ENCODE measurements around the gene AQP5.
"Not testable (repeated sequence)": the region's sequence is repeated elsewhere in the genome, so short reads cannot be mapped to it uniquely, and the experiment has no call there.

AQP5 gene

DNA sequence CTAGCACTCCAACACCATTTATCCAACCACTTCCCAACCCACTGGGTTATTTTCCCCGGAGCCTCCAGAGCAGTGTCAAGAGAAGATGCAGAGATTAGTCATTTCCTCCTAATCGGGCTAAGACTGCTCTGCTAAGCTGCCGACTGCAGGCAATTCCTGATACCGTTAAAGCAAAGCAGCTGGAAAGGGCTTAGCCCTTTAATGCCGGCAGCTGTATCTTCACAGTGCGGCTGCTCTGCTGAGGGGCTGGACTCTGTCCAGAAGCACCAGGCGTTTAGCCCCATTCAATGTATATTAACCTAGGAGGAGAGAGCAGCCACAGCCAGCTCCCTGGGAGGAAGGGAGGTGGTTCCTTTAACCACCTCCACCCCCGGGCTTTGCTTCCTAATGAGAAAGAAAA, 22.2 kb downstream of the AQP5 start:
- DNase-seq: peak; percentile 48 to 61

DNA sequence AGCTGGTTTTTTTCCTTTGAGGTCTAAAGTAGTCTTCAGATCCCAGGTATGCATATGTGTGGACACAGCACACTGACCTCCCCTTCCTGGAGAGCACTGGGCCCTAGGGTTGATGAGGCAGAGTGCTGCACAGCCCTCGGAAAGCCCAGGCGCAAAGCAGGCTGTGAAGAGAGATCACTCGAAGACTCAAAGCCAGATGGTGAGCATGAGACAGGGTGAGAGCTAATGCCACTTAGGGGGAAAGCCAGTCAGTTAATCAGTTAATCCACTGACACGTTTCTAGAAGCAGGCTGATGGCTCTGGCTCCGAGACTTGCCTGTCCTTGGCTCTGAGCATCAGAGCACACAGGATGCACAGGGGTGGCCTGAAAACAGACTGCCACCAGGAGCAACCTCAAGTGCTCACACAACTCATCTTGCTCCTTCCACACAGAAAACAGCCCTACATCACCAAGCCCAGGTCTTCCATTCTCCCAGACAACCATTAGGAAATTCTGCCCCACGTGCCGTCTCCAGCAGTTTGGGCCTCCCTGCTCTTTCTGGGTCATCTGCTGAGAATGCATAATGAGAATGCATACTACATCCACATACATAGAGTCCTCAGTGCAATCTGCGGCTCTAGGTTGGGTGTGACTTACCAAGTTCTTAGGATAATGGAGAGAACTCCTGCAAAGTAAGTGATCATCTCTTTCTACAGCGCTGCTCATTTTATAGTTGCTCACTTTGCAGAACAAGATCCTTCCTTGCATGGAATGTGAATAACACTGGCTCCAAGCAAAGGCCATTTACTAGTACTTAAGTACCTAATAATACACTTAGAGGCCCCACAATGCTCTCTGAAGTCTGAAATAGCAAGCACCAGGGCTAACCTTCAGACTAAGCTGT, 23.0 kb downstream of the AQP5 start:
- no peak for DNase-seq

DNA sequence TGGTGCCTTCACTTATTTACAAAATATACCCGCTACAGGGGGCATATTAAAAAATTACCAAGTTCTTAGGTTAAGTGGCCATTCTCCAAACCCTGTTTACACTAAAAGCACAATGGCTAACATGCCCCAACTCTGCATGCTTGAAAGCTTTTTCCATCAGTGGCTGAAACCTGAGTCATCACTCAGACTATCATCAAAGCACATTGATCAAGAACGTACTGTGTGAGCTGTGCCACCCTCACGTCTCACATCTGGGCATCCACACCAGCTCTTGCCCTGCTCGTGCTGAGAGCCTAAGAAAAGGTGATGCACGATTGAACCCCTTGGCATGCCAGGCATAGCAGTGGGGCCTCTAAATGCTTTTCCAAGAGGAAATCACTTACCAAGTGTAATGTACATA, 24.3 kb downstream of the AQP5 start:
- DNase-seq: no peak

DNA sequence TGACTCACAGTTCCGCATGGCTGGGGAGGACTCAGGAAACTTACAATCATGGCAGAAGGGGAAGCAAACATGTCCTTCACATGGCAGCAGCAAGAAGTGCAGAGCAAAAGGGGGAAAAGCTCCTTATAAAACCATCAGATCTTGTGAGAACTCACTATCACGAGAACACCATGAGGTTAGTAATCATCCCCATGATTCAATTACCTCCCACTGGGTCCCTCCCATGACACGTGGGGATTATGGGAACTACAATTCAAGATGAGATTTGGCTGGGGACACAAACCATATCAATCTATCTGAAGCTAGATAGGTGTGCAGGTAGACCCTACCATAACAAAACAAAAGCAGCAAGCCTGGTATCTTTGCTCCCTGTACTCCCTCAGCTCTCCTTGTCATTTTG, 24.8 kb downstream of the AQP5 start:
- DNase-seq: peak; percentile 47 to 80

DNA sequence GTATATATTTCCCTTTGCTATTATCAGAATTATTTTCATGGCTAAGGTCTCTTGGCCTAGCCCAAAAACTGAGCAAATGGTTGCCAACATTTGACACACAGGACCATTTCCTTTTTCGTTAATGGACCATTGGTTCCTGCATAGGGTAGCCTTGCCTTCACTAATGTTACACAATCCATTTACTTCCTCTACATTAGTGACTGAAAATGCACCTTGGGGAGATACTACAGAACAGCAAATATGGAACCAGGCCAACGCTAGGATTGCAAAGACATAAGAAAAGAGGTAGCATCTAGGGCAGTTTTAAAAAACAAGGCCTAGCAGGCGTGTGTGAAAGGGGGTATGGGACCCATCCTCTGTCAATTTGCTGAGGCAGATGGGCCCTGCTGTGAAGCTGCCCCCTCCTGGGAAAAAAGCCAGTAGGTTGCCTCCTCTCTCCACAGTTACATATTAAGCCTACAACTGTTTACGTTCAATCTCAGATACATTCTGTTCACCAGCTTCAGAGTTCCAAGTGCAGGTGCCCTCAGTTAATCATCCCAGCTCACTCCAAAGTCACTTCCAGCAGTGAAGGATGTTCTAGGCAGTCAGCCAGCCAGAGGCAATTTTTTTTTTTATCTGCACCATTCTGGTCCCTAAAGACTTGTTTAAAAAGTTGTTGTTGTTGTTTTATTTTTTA, 26.1 kb downstream of the AQP5 start:
- DNase-seq: peak; percentile 33 to 66

DNA sequence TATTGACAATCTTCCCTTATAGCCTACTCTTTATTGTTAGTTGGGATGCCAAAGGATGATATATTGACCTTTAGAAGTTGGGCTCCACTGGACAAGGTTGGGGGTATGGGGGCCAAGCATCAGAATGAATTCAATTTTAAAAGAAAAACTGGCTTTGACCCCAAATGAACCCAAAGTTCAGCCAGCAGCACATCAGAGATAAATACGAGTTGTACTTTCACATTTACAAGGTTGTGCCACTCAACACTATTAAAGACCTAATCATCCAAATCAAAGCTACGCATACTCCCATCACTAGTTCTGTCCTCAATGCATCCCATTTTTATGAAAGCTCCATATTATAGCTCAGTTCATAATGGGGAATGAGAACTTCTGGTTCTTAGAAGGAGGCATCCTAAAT, 27.7 kb downstream of the AQP5 start:
- DNase-seq: not testable (repeated sequence)

DNA sequence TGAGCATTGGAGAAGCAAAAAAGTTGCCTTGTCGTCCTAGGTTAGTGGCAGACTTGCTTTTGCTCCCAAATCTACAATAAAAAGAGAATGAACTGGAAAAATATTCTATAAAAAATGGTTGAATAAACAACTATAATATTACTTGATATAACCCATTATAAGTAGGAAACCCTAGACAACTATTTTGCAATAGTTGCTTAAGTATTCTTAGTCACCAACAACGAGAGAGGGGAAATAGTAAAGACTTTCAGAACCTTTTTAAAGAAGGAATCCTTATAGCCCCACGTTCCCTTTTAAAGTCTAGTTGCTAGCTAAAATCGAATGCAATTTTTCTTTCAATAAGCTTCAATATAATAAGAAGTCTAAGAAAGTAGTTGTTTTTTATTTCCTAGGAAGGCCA, 28.6 kb downstream of the AQP5 start:
- peak; percentile 79 to 86 for DNase-seq

DNA sequence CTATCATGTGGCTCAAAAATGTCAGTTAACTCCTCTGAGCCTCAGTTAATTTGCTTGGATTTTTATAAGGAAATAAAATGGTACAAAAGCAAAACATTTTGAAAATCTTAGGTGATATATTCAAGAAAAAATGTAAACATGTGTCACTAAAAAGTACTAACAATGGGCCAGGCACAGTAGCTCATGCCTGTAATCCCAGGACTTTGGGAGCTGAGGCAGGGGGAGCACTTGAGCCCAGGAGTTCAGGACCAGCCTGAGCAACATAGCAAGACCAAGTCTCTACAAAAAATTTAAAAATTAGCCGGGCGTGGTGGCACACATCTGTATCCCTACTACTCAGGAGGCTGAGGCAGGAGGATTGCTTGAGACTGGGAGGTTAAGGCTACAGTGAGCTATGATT, 36.8 kb downstream of the AQP5 start:
- DNase-seq: no peak

DNA sequence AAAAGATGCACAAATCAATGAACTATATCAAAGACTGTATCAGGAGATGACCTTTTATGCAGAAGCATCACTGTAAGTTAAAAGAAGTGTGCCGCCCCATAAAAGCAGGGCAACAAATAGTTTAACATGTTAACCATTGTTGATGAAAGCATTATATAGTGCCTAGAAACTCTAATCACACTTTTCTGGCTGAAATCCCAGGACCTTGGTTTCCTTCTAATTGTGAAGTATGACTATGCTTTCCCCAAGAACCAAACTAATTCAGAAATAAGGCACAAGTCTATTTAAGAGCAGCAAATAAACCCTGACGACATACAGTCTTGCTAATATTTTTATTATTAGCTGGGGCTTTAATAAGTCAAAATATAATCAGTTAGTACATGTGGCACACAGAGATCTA, 41.9 kb downstream of the AQP5 start:
- no peak for DNase-seq

DNA sequence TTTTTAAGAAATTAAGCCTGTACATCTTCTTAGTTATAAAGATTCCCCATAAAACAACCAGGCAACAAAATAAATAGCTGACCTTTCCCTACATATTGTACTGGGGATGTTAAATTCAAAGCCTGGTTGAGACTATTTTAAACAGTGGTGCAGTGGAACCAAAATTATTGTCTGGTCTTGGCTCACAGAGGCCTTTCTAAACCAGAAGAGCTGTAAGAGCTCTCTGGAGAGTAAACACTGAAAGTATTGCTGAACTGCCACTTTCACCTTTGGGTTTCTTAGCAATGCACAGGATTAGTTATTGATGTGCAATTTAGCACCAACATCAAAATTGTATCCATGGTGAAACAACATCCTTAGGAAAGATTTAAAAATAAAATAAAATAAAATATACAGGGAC, 43.0 kb downstream of the AQP5 start:
- DNase-seq: no peak

DNA sequence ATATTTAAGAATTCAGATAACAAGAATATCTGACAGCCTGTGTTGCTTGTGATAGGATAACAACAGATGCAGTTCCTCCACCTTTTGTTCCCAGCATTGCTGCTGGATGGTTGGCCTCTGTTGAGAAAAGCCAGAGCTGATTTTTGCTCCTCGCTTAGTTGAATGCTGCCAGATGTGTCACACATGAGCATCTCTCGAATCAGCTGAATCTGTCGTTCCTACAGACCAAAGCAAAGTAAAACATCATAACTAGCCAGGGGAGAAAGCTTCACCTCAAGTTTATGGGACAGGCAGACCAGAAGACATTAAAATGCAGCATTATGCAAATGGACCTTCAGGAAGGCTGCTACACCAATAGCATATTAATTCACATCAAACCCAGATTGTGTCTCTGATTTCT, 43.5 kb downstream of the AQP5 start:
- no peak for DNase-seq

DNA sequence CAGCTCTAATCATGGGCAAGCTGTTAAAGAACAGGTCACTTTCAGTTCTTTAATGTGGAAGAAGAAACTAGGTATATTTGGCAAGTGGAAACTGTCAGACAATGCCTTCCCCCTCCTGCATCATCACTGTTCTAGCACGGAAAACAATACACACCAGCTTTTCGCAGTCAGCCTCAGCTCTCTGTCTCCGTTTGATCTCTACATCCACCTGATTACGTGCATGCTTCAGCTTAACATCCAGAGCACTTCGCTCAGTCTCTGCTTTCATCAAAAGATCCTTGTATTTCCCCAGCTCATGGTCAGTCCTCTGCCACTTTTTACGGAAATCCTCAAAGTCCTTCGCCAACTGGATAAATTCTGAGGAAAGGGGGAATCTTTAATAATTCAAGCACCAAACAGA, 44.6 kb downstream of the AQP5 start:
- DNase-seq: no peak

DNA sequence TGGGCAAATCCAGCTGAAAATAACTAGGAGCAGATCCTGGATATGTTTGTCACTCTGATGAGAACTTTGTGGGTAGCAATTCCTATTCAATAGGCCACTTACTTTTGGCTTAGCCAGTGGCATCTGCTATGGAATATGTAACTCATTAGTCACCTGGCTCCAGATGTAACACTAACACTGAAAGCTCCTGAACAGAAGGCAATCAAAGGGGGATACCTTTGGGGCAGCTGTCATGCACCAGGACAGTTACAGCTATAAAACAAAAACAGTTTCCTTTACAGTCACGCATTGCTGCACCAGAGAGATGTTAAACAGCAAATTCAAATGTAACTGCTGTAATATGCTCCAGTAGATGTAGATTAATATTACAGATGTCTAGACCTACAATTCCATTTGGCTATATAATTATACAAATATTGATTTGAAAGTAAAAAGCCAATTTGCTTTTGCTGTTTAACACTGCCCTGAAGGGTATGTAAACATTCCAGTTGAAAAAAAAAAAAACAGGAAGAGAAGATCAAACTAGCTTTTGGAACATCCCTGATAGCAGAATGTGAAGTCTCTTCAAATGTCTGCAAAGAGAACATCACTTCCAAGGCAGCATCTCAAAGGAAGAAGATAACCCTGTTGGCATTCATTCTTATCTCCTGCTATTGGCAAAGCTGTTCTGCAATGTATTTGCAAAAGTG, 45.2 kb downstream of the AQP5 start:
- no peak for DNase-seq

DNA sequence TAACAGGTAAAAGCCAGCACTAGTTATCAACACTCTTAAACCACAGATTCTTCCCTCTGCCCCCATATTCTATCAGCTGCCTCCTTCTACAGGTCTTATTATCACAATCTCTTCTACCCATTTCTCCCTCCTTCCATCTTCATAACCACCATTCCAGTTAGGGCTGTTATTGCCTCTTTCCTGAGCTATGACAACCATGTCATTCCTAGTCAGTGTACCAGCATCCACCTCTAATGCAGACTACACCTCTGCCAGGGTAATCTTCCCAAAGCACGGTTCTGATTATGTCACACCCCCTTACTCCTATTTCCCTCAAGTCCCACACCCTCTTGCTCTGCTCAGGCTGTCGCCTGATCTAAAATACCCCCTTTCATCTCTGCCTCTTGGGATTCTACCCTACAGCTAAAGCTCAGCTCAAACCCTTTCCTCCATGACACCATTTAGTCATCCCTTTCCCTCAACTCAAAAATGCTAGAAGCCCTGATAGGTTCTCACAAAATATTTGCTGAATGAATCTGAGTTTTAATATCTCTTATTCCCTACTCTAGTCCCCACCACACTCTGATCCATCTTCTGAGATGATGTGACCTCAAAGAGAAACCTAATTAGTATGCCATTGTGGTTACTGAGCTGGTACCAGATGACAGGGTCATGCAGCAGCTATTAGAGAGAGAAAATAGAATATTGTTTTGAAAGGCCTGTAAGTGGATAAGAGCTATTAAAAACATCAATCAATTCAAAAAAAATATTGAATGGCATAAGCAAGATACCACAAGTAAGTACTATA, 51.9 kb downstream of the AQP5 start:
- no peak for DNase-seq

DNA sequence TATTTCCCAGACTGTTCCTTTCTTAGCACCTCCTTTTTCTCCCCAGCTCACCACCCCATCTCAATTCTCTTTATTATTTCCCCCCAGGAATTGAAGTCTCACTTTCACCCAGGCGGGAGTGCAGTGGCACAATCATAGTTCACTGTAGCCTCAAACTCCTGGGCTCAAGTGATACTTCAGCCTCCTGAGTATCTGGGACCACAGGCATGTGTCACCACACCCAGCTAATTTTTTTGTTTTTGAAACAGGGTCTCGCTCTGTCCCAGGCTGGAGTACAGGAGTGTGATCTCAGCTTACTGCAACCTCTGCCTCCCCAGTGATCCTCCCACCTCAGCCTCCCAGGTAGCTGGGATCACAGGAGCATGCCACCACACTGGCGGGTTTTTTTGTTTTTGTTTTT, 52.7 kb downstream of the AQP5 start:
- DNase-seq: no peak

Measured in inflammatory macrophage treated with lipopolysaccharide for 1 hour (primary cell).